Measurements from ENCODE around the gene ANKFY1. TPM values are rescaled to one million over a fixed set of nuclear protein-coding genes. Genes with fewer than 3 reads are reported as not detected.
A peak's percentile ranks its signal among the peaks of the same experiment; 100 is the strongest.

The ANKFY1 gene, protein sequence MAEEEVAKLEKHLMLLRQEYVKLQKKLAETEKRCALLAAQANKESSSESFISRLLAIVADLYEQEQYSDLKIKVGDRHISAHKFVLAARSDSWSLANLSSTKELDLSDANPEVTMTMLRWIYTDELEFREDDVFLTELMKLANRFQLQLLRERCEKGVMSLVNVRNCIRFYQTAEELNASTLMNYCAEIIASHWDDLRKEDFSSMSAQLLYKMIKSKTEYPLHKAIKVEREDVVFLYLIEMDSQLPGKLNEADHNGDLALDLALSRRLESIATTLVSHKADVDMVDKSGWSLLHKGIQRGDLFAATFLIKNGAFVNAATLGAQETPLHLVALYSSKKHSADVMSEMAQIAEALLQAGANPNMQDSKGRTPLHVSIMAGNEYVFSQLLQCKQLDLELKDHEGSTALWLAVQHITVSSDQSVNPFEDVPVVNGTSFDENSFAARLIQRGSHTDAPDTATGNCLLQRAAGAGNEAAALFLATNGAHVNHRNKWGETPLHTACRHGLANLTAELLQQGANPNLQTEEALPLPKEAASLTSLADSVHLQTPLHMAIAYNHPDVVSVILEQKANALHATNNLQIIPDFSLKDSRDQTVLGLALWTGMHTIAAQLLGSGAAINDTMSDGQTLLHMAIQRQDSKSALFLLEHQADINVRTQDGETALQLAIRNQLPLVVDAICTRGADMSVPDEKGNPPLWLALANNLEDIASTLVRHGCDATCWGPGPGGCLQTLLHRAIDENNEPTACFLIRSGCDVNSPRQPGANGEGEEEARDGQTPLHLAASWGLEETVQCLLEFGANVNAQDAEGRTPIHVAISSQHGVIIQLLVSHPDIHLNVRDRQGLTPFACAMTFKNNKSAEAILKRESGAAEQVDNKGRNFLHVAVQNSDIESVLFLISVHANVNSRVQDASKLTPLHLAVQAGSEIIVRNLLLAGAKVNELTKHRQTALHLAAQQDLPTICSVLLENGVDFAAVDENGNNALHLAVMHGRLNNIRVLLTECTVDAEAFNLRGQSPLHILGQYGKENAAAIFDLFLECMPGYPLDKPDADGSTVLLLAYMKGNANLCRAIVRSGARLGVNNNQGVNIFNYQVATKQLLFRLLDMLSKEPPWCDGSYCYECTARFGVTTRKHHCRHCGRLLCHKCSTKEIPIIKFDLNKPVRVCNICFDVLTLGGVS
- polyA plus RNA-seq (2013) = 16.7 TPM

GRCh38 chr17:4263282-4264215, at the start of gene ANKFY1:
ANKFY1 (minus strand) TSS chr17:4263979; CDS start chr17:4263941, 38 bp downstream.
- POLR2A ChIA-PET = interaction anchor here (0.6 to 1.4 kb wide), 2 partner anchors 14 to 1914 kb away, joined by 3 read pairs; no protein-coding TSS in a partner anchor
- H3K4me1 ChIP-seq (ENCODE audit: control extremely low read depth in 1 of 4, control insufficient read depth in 4 of 4, insufficient read depth in 4 of 4, low read length in 3 of 4) = peaks cover 10 to 18% (median 15%) of the 10 kb centered on the region in 4 experiments
- DNase-seq = peak; percentile 96 to 98 (median 97)
- H3K4me3 ChIP-seq (ENCODE audit: control insufficient read depth in 1 of 7, extremely low read depth in 1 of 7, insufficient read depth in 4 of 7, low read depth in 2 of 7, low read length in 6 of 7) = peak within 1 kb of the TSS; percentile 80 to 96 (median 91)
- CTCF ChIA-PET = interaction anchor here (0.8 to 1.3 kb wide), 4 partner anchors 9 to 102 kb away, joined by 3 to 5 read pairs (median 4); partner anchors contain the start of gene UBE2G1
- H3K9me3 ChIP-seq (ENCODE audit: control extremely low read depth in 1 of 5, control insufficient read depth in 4 of 5, insufficient read depth in 2 of 5, low read depth in 1 of 5, low read length in 4 of 5) = peaks cover 0 to 14% (median 5%) of the 10 kb centered on the region in 5 experiments
- no peaks in the 10 kb centered on the region for H3K27me3 ChIP-seq (replicated peaks in 2 of 5; ENCODE audit: control insufficient read depth in 4 of 5, insufficient read depth in 5 of 5, low read length in 4 of 5)
- H3K36me3 ChIP-seq (ENCODE audit: control insufficient read depth in 4 of 4, insufficient read depth in 4 of 4, low read length in 3 of 4) = peaks cover under 1 to 26% (median 11%) of the 10 kb centered on the region in 4 experiments
- H3K27ac ChIP-seq (ENCODE audit: insufficient read depth in 1 of 2, low read depth in 1 of 2, low read length in 2 of 2, poor library complexity in 1 of 2, severe bottlenecking in 2 of 2) = peak within 1 kb of the TSS; percentile 85 to 88
- WGBS (ENCODE audit: insufficient coverage) = 0% methylated on average over 58 of the region's 85 CpGs

DNA sequence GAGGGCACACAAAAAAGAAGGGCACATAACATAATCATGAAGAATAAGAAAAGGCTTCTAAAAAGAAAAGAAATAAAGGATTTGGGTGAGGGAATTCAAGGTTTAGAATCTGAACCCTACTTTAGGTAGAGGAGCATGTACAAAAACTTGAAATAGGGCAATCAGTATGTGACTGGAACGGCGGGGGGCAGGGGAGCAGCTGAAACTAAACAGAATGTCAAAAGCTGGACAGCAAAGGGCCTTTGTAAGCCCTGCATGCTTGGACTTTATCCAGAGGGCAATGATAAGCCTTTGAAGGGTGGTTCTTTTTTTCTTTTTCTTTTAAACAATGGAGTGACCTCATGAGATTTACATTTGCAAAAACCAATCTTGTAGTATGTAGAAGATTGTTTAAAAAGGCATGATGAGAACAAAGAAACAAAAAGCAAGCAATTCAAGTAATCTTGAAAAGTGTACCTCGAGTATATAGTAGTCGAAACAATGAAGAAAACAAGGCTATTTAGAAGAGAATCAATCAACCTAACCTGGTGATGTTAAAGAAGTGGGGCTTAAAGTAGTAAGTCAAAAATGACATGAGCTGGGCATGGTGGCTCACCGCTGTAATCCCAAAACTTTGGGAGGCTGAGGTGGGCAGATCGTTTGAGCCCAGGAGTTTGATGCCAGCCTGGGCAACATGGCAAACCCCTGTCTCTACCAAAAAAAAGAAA, 46.7 kb upstream of the ANKFY1 start:
- Histone ChIP-seq H3K36me3 (ENCODE audit: control insufficient read depth in 4 of 4, insufficient read depth in 4 of 4, low read length in 3 of 4) (peaks cover 3 to 8% (median 6%) of the 10 kb centered on the region in 4 experiments), H3K27ac (ENCODE audit: insufficient read depth in 1 of 2, low read depth in 1 of 2, low read length in 2 of 2, poor library complexity in 1 of 2, severe bottlenecking in 2 of 2) (no peak overlapping the region), H3K4me3 (ENCODE audit: control insufficient read depth in 1 of 7, extremely low read depth in 1 of 7, insufficient read depth in 4 of 7, low read depth in 2 of 7, low read length in 6 of 7) (no peak overlapping the region), H3K27me3 (replicated peaks in 2 of 5; ENCODE audit: control insufficient read depth in 4 of 5, insufficient read depth in 5 of 5, low read length in 4 of 5) (no peaks in the 10 kb centered on the region), H3K9me3 (ENCODE audit: control extremely low read depth in 1 of 5, control insufficient read depth in 4 of 5, insufficient read depth in 2 of 5, low read depth in 1 of 5, low read length in 4 of 5) (no peaks in the 10 kb centered on the region), H3K4me1 (ENCODE audit: control extremely low read depth in 1 of 4, control insufficient read depth in 4 of 4, insufficient read depth in 4 of 4, low read length in 3 of 4) (no peaks in the 10 kb centered on the region)
- 98% methylated on average over 6 of the region's 6 CpGs for WGBS (ENCODE audit: insufficient coverage)
- CTCF ChIA-PET = no interaction called here
- POLR2A ChIA-PET = no interaction called here
- no peak for DNase-seq

DNA sequence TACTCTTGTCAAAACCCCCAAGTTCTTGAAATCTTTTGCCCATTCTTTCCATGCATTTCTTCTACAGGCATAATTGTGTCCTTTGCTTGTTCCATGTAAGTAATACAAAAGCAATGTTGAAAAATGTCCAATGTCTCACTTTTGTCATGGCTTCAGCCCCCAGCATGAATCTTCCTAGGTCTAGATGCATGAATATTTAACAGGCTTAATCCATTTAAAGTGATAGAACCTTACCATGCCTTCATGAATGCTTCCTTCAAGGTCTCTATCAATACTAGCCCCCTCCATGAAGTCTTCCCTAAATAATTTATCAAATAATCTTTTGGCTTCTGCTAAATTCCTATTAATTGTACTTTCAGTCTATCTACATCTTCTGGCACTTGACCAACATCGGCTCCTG, 46.1 kb upstream of the ANKFY1 start:
- peaks cover 6 to 11% (median 8%) of the 10 kb centered on the region in 4 experiments for H3K36me3 ChIP-seq (ENCODE audit: control insufficient read depth in 4 of 4, insufficient read depth in 4 of 4, low read length in 3 of 4)
- ChIA-PET CTCF (no interaction called here), POLR2A (no interaction called here)
- H3K4me1 ChIP-seq (ENCODE audit: control extremely low read depth in 1 of 4, control insufficient read depth in 4 of 4, insufficient read depth in 4 of 4, low read length in 3 of 4) = no peaks in the 10 kb centered on the region
- no peak overlapping the region for H3K27ac ChIP-seq (ENCODE audit: insufficient read depth in 1 of 2, low read depth in 1 of 2, low read length in 2 of 2, poor library complexity in 1 of 2, severe bottlenecking in 2 of 2)
- no peaks in the 10 kb centered on the region for H3K27me3 ChIP-seq (replicated peaks in 2 of 5; ENCODE audit: control insufficient read depth in 4 of 5, insufficient read depth in 5 of 5, low read length in 4 of 5)
- no peak for DNase-seq
- H3K4me3 ChIP-seq (ENCODE audit: control insufficient read depth in 1 of 7, extremely low read depth in 1 of 7, insufficient read depth in 4 of 7, low read depth in 2 of 7, low read length in 6 of 7) = no peak overlapping the region
- WGBS (ENCODE audit: insufficient coverage) = no CpG with 5 or more reads among the region's 1 CpG
- H3K9me3 ChIP-seq (ENCODE audit: control extremely low read depth in 1 of 5, control insufficient read depth in 4 of 5, insufficient read depth in 2 of 5, low read depth in 1 of 5, low read length in 4 of 5) = no peaks in the 10 kb centered on the region

- 96% methylated on average over 6 of the region's 7 CpGs for WGBS (ENCODE audit: insufficient coverage)
- Histone ChIP-seq H3K27ac (ENCODE audit: insufficient read depth in 1 of 2, low read depth in 1 of 2, low read length in 2 of 2, poor library complexity in 1 of 2, severe bottlenecking in 2 of 2) (no peak overlapping the region), H3K4me1 (ENCODE audit: control extremely low read depth in 1 of 4, control insufficient read depth in 4 of 4, insufficient read depth in 4 of 4, low read length in 3 of 4) (no peaks in the 10 kb centered on the region), H3K27me3 (replicated peaks in 2 of 5; ENCODE audit: control insufficient read depth in 4 of 5, insufficient read depth in 5 of 5, low read length in 4 of 5) (no peaks in the 10 kb centered on the region), H3K36me3 (ENCODE audit: control insufficient read depth in 4 of 4, insufficient read depth in 4 of 4, low read length in 3 of 4) (peaks cover 8 to 20% (median 13%) of the 10 kb centered on the region in 4 experiments), H3K4me3 (ENCODE audit: control insufficient read depth in 1 of 7, extremely low read depth in 1 of 7, insufficient read depth in 4 of 7, low read depth in 2 of 7, low read length in 6 of 7) (no peak overlapping the region), H3K9me3 (ENCODE audit: control extremely low read depth in 1 of 5, control insufficient read depth in 4 of 5, insufficient read depth in 2 of 5, low read depth in 1 of 5, low read length in 4 of 5) (no peaks in the 10 kb centered on the region)
- no peak for DNase-seq
- ChIA-PET POLR2A (interaction anchor here (1.3 kb wide), 1 partner anchor 12 kb away, joined by 3 read pairs; no protein-coding TSS in a partner anchor), CTCF (interaction anchor here (1.4 to 3.6 kb wide), 4 partner anchors 10 to 92 kb away, joined by 3 to 12 read pairs (median 6); no protein-coding TSS in a partner anchor)
These were observed 43.6 kb upstream of the ANKFY1 start for GRCh38 chr17:4307179-4307930.

DNA sequence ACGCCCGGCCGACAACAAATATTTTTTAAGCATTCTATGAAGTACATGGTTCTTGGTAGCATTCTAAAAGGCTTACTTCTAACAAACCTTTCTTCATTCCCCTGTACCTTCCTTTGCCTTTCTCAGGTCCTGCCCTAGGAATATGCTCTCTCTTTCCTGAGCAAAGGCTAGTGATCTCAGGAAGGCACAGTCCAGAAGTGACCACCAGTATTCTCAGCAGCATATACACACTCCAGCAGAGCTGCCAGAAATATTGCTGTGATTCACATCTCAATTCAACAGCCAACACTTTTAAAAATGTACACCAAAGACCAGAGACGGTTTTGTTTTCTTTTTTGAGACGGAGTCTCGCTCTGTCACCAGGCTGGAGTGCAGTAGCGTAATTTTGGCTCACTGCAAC, 41.4 kb upstream of the ANKFY1 start:
- ChIA-PET POLR2A (no interaction called here), CTCF (interaction anchor here (1.3 to 3.6 kb wide), 4 partner anchors 10 to 53 kb away, joined by 3 to 12 read pairs (median 6); no protein-coding TSS in a partner anchor)
- 96% methylated on average over 3 of the region's 7 CpGs for WGBS (ENCODE audit: insufficient coverage)
- H3K27ac ChIP-seq (ENCODE audit: insufficient read depth in 1 of 2, low read depth in 1 of 2, low read length in 2 of 2, poor library complexity in 1 of 2, severe bottlenecking in 2 of 2) = no peak overlapping the region
- no peaks in the 10 kb centered on the region for H3K4me1 ChIP-seq (ENCODE audit: control extremely low read depth in 1 of 4, control insufficient read depth in 4 of 4, insufficient read depth in 4 of 4, low read length in 3 of 4)
- no peaks in the 10 kb centered on the region for H3K9me3 ChIP-seq (ENCODE audit: control extremely low read depth in 1 of 5, control insufficient read depth in 4 of 5, insufficient read depth in 2 of 5, low read depth in 1 of 5, low read length in 4 of 5)
- H3K36me3 ChIP-seq (ENCODE audit: control insufficient read depth in 4 of 4, insufficient read depth in 4 of 4, low read length in 3 of 4) = peaks cover 8 to 35% (median 16%) of the 10 kb centered on the region in 4 experiments
- no peaks in the 10 kb centered on the region for H3K27me3 ChIP-seq (replicated peaks in 2 of 5; ENCODE audit: control insufficient read depth in 4 of 5, insufficient read depth in 5 of 5, low read length in 4 of 5)
- no peak for DNase-seq
- no peak overlapping the region for H3K4me3 ChIP-seq (ENCODE audit: control insufficient read depth in 1 of 7, extremely low read depth in 1 of 7, insufficient read depth in 4 of 7, low read depth in 2 of 7, low read length in 6 of 7)
